K562 (cell line): ENCODE measurements around the gene NUCKS1. TPM values are rescaled to one million over a fixed set of nuclear protein-coding genes. Genes with fewer than 3 reads are reported as not detected.

Experiments
- ARHGAP35 ChIP-seq: fragments of 450-650 bp; IDR thresholded peaks from 2 replicates; pipeline ENCODE4 v1.6.1; 2018; ENCODE audit not compliant: partially characterized antibody
- CBX8 ChIP-seq: fragments of 200-600 bp; sonication (generic); IDR thresholded peaks from 2 replicates; pipeline ENCODE4 v1.6.1; 2012; ENCODE audit warnings: borderline replicate concordance, mixed run types, low read depth, mild to moderate bottlenecking, moderate library complexity, mixed read lengths, low read length, control low read depth, inconsistent platforms; ENCODE audit not compliant: poor library complexity, severe bottlenecking; ENCODE audit errors: extremely low read depth
- CREB1 ChIP-seq, 2 experiments: sonication (generic) in 1 of 2; formaldehyde crosslinking in 1 of 2; IDR thresholded peaks; 2 replicates each; pipeline versions ENCODE4 v1.6.1 to v1.8.0; 2012 to 2022; ENCODE audit warnings: inconsistent platforms in 1 of 2, mild to moderate bottlenecking in 1 of 2, missing genetic modification reagents in 1 of 2, moderate library complexity in 1 of 2
- CREB5 ChIP-seq: fragments of 250-450 bp; sonication (Bioruptor Pico); IDR thresholded peaks from 2 replicates; pipeline ENCODE4 v1.5.0; 2020; ENCODE audit warnings: mild to moderate bottlenecking
- HLTF ChIP-seq: fragments of 450-650 bp; IDR thresholded peaks from 2 replicates; pipeline ENCODE4 v1.6.1; 2016
- HNRNPL ChIP-seq: fragments of 200-400 bp; formaldehyde crosslinking; IDR thresholded peaks from 2 replicates; pipeline ENCODE4 v1.6.1; 2017; ENCODE audit warnings: low read depth, mild to moderate bottlenecking, low read length
- KDM2B ChIP-seq: fragments of 250-450 bp; sonication (Bioruptor Pico); IDR thresholded peaks from 2 replicates; pipeline ENCODE4 v1.8.0; 2021; ENCODE audit warnings: mild to moderate bottlenecking, moderate library complexity
- MAX ChIP-seq: sonication (generic); formaldehyde crosslinking; IDR thresholded peaks from 2 replicates; pipeline ENCODE4 v1.9.0; 2022; ENCODE audit warnings: mild to moderate bottlenecking, missing genetic modification reagents
- PHB ChIP-seq: fragments of 250-450 bp; sonication (Bioruptor Pico); IDR thresholded peaks from 2 replicates; pipeline ENCODE4 v1.5.0; 2021
- PRDM10 ChIP-seq: fragments of 450-650 bp; IDR thresholded peaks from 2 replicates; pipeline ENCODE4 v1.6.1; 2018; ENCODE audit not compliant: partially characterized antibody
- PTBP1 ChIP-seq: fragments of 200-400 bp; formaldehyde crosslinking; IDR thresholded peaks from 2 replicates; pipeline ENCODE4 v1.6.1; 2017; ENCODE audit warnings: low read depth, low read length
- RBFOX2 ChIP-seq: fragments of 200-400 bp; formaldehyde crosslinking; IDR thresholded peaks from 2 replicates; pipeline ENCODE4 v1.6.1; 2017; ENCODE audit warnings: low read depth, mild to moderate bottlenecking, low read length, moderate library complexity
- RBM34 ChIP-seq: fragments of 200-400 bp; formaldehyde crosslinking; IDR thresholded peaks from 2 replicates; pipeline ENCODE4 v1.6.1; 2018; ENCODE audit warnings: low read length, borderline replicate concordance; ENCODE audit not compliant: insufficient read depth
- SMAD4 ChIP-seq: fragments of 250-450 bp; sonication (Bioruptor Pico); conservative IDR thresholded peaks from 2 replicates; pipeline ENCODE4 v1.8.0; 2021; ENCODE audit warnings: inconsistent platforms, mild to moderate bottlenecking, moderate library complexity
- ZKSCAN1 ChIP-seq: fragments of 150-350 bp; IDR thresholded peaks from 2 replicates; pipeline ENCODE4 v1.6.1; 2016; ENCODE audit warnings: low read depth, low read length
- ZNF408 ChIP-seq: fragments of 250-450 bp; sonication (Bioruptor Pico); IDR thresholded peaks from 2 replicates; pipeline ENCODE4 v1.4.0; 2020; ENCODE audit warnings: low read depth, mild to moderate bottlenecking, moderate library complexity
- ZNF444 ChIP-seq: fragments of 250-450 bp; sonication (Bioruptor Pico); IDR thresholded peaks from 2 replicates; pipeline ENCODE4 v1.4.0; 2020; ENCODE audit warnings: mild to moderate bottlenecking, moderate library complexity
- ZNF449 ChIP-seq: fragments of 250-450 bp; sonication (Bioruptor Pico); IDR thresholded peaks from 2 replicates; pipeline ENCODE4 v1.8.0; 2022; ENCODE audit warnings: moderate library complexity, mild to moderate bottlenecking, inconsistent platforms
- polyA plus RNA-seq, 8 experiments: library from polyadenylated mRNA; depleted of rRNA in 4 of 8; stranded (reverse) in 5 of 8; unstranded in 3 of 8; fragments of >200 nt; fragmentation: Nextera tagmentation in 2 of 8; fragmentation: Illumina TruSeq in 1 of 8; extraction: Ambion mirVana in 2 of 8; extraction: Trizol in 1 of 8; gene quantifications; 2 replicates each; pipeline versions ENCODE4 v1.2.1 to v1.2.3, GENCODE V29; 2011 to 2014; ENCODE audit warnings: inconsistent platforms in 1 of 8, missing spikeins in 1 of 8
- total RNA-seq, 7 experiments: library from RNA; depleted of rRNA in 6 of 7; stranded (reverse); fragments of >200 nt in 6 of 7; fragmentation: Illumina TruSeq in 2 of 7; extraction: Trizol in 2 of 7; gene quantifications; 2 replicates each; pipeline versions ENCODE4 v1.2.1 to v1.2.3, GENCODE V29; 2011 to 2021; ENCODE audit warnings: low replicate concordance in 1 of 7

Gene NUCKS1
- total and polyA plus RNA-seq, 9 of the 15 experiments (the other 6 are each of a cell fraction or from before 2014, with no cell fraction given): 66.7 to 244 (median 149) TPM

- TF ChIP-seq HNRNPL (no peak), SMAD4 (CRISPR knock-in tag) (peak; percentile 67), PTBP1 (no peak), CREB5 (CRISPR knock-in tag) (no peak), RBFOX2 (peak; percentile 67), KDM2B (CRISPR knock-in tag) (no peak; the same call in 1 of the 2 replicates), CREB1 (IDR thresholded peaks at IDR 0.05) (0 out of 2 replicates have a peak, but pooled peaks have one; percentile 39), CREB1 (CRISPR knock-in tag; IDR thresholded peaks at IDR 0.05) (peak; percentile 63; the same call in 1 of the 2 replicates), PHB (no peak), ARHGAP35 (no peak), RBM34 (no peak), HLTF (no peak), PRDM10 (peak; percentile 31), MAX (CRISPR knock-in tag) (peak; percentile 74), ZKSCAN1 (no peak), ZNF408 (CRISPR knock-in tag) (no peak), ZNF444 (CRISPR knock-in tag) (no peak), CBX8 (no peak), ZNF449 (CRISPR knock-in tag) (no peak)
Observed at GRCh38 chr1:205775015-205775716, 25.2 kb upstream of the NUCKS1 start, which contains the start of gene RAB29 (continued).
